CD4-positive, alpha-beta T cell treated with Interferon gamma for 1 hour (primary cell): ENCODE results near the gene PPP6R2.

Source experiments
- DNase-seq: peaks from one replicate; pipeline ENCODE4 v3.0.0-alpha.2; 2020

PPP6R2 gene

DNA sequence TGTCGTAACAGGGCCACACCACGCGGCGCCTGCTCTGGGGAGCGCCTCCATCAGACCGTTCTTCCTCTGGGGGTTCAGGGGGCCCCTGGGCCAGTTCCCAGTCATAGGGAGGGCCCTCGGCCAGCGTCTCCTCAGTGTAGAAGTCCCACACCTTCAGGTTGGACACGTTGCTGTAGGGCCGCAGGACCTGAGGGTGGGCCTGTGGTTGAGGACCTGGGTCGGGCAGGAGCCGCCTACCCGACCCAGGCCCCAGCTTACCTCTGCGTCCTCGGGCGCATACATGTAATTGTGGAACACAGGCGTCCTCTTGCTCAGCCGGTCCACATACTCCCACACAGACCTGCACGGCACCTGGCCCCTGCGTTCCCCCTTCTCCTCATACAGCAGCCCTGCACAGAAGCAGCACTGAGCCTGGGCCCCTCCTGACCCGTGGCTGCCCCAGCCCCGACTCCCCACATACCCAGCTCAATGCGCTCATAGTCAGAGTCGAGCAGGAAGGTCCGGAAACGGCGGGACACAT is 111.5 kb downstream of the PPP6R2 start:
- no peak for DNase-seq

DNA sequence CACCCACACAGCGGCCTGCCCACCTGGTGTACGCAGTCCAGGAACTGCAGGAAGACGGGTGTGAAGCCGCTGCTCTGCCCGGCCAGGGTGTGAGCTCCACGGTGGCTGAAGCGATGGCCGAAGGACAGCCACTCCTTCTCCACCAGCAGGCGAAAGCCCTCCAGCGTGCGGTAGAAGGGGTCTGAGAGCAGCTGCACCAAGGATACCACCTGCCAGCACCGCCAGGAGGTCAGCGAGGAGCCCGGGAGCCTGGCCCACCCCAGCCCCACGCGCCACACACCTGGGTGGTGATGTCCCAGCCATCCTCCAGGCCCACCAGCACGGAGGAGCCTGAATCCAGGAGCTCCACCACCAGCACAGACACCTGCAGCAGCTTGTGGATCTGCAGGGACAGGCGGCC is 112.1 kb downstream of the PPP6R2 start:
- no peak for DNase-seq

DNA sequence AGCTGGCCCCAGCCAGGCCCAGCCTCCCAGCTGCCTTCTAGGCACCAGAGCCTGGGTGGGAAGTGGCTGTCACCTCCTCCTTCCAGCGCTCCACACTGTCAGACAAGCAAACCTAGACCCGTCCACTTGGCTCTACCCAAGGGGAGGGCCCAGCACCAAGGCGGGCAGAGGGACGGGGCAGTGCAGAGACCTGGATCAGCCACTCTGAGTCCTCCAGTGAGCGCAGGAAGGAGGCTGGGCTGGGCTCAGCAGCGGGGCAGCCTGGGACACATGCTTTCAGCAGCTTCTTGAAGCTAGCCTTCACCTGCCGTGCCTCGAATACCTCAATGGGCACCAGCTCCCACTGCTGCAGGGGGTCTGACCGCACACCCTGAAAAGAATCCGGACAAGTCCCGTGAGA is 112.9 kb downstream of the PPP6R2 start:
- no peak for DNase-seq

DNA sequence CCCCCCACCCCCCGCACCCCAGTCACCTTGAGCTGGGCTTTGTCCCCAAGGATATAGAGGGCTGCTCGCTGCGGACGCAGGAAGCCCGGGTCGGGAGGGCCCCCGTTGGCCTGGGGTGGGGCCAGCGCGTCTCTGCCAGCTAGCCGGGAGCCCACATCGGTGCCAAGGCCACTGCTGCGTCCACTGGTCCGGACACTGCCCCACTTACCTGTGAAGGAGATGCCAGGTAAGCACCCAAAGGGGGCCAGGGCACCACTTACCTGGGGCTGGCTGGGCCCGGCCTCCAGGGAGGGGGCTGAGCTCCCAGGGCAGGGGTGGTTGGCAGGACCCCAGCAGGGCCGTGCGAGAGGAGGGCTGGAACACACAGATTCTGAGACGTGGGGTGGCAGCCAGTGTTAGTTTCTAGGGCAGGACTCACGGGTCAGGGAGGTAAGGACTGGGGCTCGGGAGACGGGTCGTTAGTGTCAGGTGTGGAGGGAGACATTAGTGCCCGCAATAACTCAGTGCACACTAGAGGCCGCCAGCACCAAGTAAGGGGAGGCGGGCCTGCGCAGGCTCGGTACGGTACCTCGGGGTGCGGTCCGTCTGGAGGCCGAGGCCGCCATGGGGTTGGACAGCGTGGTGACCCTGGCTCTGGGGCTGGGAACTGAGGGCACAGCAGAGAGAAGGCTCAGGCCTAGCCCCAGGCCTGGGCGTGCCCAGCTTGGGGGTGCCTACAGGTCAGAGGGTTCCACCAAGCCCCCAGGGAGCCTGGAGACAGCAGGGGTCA is 113.5 kb downstream of the PPP6R2 start:
- DNase-seq, result no peak

DNA sequence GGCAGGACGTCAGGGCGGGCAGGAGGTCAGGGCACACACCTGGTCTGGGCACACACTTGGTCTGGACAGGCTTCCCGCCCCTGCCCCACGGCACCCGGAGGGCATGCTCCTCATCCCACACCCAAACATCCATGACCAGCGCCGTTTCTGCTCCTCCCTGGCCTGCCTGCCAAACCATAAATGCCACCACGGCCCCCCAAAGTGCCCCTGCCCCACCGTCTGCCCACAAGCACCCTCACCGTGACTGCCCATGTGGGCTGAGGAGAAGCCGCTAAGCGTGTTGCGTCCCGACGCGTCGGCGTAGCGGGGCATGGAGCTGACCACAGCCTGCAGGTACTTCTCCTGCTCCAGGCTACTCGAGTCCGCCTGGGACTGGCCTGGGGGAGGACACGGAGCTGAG is 115.9 kb downstream of the PPP6R2 start:
- no peak for DNase-seq

DNA sequence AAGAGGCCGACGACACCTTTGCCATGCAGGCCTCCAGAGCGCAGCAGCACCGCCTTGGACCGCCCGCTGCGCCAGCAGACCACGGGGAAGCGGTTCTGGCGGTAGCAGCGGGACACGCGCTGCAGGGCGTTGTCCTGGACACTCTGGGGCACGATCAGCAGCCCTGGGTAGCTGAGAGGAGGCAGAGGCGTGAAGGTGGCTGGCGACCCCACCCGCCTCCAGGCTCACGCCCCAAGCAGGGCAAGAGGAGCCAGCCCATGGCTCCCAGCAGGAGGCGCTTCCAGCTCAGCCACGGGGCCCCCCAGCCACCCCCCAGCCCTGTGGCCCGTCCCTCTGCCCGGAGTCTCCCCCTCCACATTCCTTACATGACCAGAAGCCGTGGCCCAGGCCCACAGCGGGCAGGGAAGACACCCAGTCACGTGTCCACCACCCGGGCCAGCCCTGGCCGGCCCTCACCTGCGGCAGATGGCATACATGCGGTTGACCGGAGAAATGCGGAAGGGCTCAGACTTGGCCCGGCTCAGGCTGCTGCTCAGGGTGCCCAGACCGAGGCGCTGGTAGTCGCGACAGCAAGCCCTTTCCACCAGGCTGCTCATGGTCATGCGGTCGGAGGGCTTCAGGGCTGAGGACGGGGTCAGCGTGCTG is 116.5 kb downstream of the PPP6R2 start:
- DNase-seq, result no peak

DNA sequence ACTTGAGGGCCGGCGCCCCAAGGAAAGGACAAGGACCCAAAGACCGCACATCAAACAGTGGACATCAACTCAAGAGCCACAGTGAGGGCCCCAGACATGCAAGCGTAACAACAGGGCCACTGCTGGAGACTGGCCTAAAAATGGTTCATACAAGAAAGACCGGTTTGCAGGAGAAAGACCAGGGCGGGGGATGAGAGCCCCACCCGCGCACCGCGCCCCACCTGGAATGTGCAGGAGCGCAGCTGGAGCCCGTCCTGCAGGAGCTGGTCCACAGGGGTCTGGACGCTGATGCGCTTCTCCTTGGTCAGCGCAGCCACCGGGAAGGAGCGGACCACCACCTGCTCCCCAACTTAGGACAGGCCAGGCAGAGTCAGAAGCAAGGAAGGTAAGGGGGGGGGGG is 117.8 kb downstream of the PPP6R2 start:
- no peak for DNase-seq

DNA sequence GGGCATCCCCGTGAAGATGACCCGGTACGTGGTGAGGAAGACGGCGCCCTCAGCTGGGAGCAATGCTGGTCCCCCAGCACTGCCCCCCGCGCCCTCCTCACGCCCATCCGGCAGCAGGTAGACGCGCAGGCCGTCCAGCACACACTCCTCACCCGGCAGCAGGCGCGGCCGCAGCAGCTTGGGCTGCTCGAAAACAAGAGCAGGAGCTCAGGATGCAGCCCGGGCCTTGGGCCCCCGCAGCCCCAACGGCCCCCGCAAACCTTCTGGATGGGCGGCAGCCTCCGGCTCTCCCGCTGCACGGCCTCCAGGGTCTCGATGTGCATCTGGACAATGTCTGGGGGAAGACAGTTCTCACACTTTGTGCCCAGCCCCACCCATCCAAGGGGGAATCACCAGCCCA is 118.4 kb downstream of the PPP6R2 start:
- DNase-seq, result no peak

DNA sequence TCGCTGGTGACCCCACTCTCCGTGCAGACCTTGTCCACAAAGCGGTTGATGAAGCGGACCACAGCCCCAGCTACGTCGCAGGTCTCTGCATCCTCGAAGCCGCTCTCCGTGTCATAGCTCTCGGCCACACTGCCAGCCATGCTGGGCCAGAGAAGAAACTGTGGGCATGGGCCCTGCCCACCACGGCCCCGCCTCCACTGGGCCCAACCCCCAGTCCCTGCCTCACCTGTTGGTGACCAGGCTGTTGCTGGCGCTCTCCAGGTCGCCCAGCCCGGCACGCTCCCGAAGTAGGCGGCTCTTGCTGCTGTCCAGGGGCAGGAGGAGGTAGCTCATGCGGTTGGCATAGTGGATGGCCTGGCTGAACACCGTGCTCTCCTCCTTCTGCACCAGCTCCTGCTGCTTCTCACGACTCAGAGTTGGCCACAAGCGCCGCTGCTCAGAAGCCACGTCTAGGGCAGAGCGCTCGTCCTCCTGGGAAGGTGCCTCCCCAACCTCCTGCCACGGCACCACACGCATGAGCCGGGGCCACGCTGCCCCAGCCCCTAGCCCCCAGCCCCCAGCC is 118.9 kb downstream of the PPP6R2 start:
- no peak for DNase-seq

DNA sequence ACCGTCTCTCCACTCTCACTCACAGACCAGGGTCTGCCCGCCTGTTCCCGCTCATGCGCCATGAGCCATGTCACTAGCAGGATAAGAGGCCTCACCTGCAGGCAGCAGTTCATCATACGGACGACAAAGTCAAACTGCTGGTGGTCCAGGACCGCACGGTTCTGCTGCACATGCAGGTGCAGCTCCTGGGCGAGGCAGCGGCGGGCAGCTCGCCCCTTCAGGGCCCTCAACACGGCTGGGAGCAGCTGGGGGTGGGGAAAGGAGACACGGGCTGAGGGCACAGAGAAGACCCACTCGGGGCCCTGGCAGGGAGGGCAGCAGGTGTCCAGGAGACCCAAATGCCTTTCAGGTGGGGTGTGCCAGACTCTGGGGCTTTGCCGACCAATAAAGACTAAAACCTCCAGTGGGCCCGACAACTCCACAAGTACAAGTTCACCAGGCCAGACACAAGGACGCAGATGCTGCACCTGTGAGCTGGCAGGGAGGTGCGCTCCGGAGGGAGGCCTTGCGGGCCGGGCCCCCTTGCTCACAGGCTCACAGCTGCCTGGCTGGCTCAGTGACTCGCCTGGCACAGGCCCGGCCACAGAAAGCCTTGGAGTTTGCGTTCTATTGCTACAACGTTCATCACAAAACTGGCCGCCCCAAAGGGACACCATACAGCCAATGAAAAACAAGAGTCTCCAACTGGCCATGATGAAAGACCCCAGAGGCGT is 120.2 kb downstream of the PPP6R2 start:
- DNase-seq, result no peak

DNA sequence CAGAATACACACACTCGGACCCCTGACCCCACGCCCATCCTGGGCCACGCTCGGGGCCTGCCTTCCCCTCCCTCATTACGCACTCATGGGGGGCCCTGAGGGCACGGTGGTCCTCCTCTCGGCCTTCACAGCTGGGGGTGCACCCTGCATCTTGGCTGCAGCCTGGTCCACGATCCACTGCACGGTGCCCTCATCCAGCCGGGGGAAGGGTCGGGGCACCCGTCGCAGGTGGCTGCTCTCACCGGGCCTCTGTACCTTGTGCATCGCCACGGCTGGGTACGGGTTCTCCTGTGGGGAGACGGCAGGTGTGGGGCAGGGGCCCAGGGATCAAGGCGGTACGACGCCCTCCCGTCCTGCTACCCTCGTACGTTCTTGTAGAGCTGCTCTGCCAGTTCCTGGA is 121.3 kb downstream of the PPP6R2 start:
- DNase-seq, result no peak

DNA sequence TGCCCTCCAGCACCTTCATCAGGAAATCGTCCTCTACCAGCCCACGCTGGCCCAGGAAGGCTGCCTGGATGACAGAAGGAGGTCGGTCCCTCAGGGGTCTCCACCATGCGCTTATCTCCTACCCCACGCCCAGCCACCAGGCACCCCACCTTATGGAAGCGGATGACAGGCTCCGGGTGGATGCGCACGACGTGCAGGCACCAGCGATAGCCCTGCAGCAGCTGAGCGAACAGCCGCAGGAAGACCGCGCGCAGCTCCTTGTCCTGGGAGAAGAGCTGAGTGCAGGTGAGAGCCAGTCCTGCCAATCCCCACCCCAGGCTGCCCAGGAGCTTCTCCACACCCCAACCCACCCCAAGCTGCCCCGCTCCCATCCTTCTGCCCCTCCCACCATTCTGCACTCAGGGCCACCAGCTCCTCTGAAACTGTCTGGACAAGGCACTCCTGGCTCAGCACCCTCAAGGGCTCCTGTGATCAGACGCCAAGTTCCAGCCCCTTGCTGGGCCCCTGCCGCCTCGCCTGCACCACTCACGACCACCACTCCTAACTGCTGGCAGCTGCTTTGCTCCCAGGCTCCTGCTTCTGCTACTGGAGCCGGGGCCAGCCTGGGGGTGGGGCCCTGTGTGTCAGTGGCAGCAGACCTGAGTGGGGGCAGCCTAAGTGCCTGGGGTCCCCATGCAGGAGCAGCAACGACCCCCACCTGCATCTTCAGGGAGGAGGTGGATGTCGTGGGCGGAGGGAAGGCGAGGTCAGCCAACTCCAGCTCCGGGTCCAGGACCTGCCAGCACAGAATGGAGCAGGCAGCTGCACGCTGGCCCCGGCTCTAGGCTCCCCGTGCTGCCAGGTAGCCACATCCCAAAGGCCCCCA is 122.2 kb downstream of the PPP6R2 start:
- no peak for DNase-seq

DNA sequence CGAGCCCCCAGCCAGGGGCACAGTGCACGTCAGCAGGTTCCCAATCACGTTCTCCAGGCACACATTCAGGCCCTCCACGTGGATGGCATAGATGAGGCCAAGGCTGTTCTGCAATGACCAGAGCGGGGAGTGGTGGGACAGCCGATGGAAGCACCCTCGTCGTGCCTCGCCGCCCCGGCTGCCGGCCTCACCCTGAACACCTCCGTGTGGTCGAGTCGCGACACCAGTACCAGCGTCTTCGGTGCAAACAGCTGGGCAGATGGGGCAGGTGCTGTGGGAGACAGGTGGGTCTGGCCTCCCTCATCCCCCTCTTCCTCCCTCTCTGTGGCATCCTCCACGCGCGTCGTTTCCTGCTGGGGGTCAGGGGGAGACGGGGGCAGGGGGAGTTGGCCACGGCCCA is 124.2 kb downstream of the PPP6R2 start:
- no peak for DNase-seq

DNA sequence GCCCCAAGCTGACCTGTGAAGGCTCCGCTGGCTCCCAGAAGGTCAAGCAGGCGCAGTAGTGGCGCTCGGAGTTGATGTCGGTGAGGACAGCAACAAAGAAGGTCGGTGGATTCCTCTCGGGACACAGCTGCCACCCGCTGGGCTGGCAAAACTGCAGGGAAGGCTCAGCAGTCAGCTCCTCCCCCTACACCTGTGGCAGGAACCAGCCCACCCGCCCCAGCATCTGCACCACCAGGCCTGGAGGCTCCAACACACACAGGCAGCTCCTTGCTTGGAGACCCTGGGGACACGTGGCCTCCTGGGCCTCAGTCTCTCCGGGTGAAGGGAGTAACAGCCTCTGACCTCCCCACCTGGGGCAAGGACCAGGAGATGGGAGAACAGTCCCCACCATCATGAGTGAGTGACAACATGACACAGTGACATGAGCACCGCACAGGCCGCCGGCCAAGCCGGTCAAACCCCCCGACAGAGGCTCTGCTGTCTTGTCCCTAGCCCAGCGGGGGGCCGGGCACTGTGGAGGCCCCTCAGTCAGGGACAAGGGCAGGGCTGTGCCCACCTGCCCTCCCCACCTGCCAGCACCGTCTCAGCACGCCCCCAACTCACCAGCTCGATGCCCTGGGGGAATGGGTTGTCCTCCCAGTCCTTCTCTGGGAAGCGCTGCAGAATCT is 124.8 kb downstream of the PPP6R2 start:
- no peak for DNase-seq

DNA sequence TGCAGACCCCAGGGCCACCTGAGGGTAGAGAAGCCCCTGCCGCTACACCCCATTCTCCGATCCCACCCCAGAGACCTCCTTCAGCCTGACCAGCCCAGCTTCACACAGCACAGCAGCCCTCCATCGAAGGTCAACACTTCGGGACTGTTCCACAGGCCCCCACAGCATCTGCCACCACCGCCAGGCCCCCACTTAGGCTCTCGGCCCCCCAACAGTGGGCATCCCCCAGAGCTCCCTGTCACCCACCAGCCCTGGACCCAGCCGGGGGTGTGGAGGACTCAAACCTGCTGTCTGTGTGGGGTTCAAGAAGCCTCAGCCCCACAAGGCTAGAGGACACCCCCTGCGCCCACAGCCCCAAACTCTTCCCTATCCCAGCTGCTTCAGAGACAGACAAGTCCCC is 125.5 kb downstream of the PPP6R2 start:
- DNase-seq, result no peak

DNA sequence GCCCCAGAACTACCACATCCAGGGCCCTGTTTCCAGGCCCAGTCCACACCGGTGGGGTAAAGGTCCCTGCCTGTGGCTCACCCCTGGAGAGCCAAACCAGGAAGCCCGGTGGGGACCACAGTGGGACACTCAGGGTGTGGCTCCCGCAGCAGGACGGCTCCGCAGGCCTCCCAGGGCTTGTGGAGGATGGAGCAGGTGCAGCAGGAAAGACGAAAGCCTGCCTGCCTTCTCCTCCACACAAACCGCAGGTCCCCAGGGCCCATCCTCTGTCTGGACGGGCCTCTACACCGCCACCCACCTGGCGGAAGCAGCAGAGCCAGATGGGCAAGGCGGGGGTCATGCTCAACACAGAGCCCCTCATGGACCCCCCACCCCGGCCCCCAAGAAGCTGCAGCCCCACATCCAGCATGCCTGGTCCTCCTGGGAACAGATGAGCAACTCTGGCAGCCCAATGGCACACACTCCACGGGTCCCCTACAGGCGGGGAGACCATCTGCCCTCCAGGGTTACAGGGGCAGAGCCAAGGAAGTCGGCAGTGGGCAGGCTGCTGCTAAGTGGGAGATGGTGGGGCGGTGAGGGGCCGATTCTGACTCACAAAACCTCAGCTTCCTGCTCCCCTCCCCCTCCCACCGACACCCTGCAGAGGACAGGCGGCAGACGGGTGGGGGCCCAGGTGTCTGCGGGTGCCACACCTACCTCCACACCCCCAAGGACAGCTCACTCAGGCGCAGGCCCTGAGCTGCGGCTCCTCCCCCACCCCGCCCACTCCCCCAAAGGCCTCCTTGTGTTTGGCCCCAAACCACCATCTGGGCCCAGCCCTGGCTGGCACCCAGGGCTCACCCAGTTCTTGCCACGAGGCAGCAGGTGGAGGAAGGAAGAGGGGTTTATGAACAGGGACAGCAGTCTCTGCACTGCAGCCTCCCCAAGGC is 126.5 kb downstream of the PPP6R2 start:
- peak; percentile 98 for DNase-seq

DNA sequence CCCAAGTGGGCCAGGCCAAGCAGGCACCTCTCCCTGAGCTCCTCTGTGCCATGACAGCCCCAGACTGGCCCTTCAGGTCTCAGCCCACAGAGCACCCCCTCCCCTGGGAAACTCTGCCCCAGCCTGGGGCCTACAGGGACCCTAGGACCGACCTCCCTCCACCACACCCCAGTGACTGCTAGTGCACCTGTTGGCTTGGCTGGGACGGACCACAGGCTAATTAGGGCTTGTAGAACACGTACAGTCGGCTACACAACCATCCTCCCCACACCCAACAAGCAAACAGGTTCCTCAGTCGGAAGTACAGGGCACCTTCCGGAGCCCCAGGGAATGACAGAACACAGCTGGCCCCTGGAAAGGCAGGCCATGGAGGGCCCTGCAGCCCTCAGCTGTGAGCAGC is 127.4 kb downstream of the PPP6R2 start:
- no peak for DNase-seq

DNA sequence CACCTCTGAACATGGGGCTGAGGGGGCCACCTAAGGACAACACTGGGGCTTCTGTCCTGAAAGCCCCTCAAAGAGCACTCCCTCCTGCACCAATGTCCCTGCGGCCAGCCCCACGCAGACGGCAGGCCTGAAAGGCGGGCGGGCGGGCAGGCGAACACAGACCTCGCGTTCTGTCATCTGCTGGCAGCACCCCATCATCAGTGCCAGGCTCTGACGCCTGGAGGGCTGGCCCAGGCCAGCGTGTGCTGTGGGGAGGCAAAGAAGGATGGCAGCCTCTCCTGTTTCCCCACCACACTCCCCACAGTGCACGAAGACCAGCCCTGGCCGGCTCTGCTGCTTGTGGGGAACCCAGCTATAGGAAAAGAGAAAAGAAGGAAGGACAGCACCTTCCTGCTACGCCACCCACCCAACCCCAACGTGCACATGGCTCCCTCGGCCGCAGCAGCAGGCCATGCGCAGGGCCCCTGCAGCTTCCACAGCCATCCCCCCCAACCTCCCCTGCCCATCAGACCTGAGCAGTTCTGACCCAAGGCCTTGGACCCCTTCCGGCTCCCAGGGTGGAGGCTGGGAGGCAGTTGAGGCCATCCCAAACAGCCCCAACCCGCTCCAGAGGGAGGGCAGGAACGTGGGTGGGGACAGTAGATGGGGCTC is 128.2 kb downstream of the PPP6R2 start:
- no peak for DNase-seq

DNA sequence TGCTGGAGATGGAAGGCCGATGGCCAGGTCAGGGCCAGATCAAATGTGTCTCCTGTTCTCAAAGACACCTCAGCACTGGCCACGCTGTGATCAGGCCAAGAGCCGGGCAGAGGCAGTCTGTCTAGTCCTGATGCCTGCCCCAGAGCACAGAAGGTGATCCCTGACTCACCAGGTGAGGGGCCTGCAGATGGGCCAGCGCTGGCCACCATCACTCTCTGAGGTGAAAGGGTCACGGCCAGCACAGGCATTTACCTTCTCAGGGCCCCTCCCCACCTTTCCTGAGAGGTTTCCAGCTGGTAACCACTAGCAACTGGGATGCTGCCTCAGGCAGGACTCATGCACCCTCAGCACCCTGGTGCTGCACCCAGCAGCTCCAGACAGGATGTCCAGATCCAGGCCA is 128.8 kb downstream of the PPP6R2 start:
- no peak for DNase-seq

DNA sequence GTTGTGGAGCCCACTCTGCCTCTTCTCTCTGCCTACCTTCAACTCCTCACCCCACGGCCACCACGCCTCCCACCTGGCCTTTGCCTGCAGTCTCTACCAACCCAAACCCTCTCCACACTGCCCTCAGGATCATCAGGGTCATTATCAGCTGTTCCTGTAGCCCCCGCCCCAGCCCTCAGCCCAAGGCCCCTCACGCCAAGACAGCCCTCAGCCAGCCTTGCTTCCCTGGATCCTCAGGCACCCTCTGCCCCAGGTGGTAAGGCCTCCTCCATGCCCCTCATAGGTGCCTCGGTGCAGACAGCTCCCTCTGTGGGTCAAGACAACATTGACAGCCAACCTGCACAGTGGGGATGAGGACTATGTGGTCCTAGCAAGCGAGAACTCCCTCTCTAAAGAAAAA is 130.0 kb downstream of the PPP6R2 start:
- peak; percentile 63 for DNase-seq
